ENCODE data around the gene GNAZ. TPM values are rescaled to one million over a fixed set of nuclear protein-coding genes. Genes with fewer than 3 reads are reported as not detected.

GNAZ gene
- total and polyA plus RNA-seq, 7 donors: under 0.01 to 27.6 (median 22.8) TPM

GRCh38 chr22:23159291-23159630 lies 88.9 kb downstream of the GNAZ start:
- Histone ChIP-seq H3K36me3 (peaks cover 0 to 35% (median 0%) of the 10 kb centered on the region in 4 donors), H3K9me3 (no peaks in the 10 kb centered on the region), H3K27ac (no peak overlapping the region), H3K27me3 (no peaks in the 10 kb centered on the region), H3K4me1 (peaks cover 0 to 14% (median 6%) of the 10 kb centered on the region in 4 donors), H3K4me3 (no peak overlapping the region)
- no peak for TF ChIP-seq POLR2A (IDR thresholded peaks at IDR 0.05)
- TF ChIP-seq EP300 (IDR thresholded peaks at IDR 0.05): no peak
- TF ChIP-seq POLR2AphosphoS5 (IDR thresholded peaks at IDR 0.05): no peak
- TF ChIP-seq, protein P1, sequence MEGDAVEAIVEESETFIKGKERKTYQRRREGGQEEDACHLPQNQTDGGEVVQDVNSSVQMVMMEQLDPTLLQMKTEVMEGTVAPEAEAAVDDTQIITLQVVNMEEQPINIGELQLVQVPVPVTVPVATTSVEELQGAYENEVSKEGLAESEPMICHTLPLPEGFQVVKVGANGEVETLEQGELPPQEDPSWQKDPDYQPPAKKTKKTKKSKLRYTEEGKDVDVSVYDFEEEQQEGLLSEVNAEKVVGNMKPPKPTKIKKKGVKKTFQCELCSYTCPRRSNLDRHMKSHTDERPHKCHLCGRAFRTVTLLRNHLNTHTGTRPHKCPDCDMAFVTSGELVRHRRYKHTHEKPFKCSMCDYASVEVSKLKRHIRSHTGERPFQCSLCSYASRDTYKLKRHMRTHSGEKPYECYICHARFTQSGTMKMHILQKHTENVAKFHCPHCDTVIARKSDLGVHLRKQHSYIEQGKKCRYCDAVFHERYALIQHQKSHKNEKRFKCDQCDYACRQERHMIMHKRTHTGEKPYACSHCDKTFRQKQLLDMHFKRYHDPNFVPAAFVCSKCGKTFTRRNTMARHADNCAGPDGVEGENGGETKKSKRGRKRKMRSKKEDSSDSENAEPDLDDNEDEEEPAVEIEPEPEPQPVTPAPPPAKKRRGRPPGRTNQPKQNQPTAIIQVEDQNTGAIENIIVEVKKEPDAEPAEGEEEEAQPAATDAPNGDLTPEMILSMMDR (IDR thresholded peaks at IDR 0.05): no peak
- DNase-seq: no peak
- 90 to 91% methylated on average over 6 of the region's 6 CpGs for WGBS, 2 donors
- intact Hi-C loops (cut with DNase I): no loop called here

DNA sequence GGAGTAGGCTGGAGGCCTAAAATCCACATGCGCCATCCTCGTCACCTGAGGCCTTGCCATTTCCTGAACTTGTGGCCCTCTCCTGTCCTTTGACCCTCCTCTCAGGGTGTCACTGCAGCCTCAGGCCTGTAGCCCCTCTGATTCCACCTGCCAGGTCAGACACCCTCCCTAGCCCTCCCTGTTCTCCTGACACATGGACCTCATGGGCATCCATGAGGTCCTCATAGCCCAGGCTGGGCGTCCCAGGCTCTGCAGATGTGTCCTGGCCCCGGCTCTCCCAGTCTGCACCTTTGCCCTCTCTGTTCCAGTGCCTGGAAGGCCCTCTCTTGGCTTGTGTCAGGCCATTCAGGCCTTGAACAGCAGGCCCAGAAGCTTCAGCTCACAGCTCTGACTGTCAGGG lies 90.7 kb downstream of the GNAZ start:
- Histone ChIP-seq H3K27ac (no peak overlapping the region), H3K27me3 (no peaks in the 10 kb centered on the region), H3K4me3 (no peak overlapping the region), H3K4me1 (peaks cover 0 to 18% (median 6%) of the 10 kb centered on the region in 4 donors), H3K9me3 (no peaks in the 10 kb centered on the region), H3K36me3 (peaks cover 0 to 26% (median 0%) of the 10 kb centered on the region in 4 donors)
- TF ChIP-seq POLR2AphosphoS5 (IDR thresholded peaks at IDR 0.05) (no peak), POLR2A (IDR thresholded peaks at IDR 0.05) (no peak), EP300 (IDR thresholded peaks at IDR 0.05) (no peak)
- TF ChIP-seq, protein P1 (IDR thresholded peaks at IDR 0.05): no peak
- 89 to 93% methylated on average over 4 of the region's 4 CpGs for WGBS, 2 donors
- intact Hi-C loops (cut with DNase I): no loop called here
- DNase-seq: no peak

- 91 to 93% methylated on average over 13 of the region's 13 CpGs for WGBS, 2 donors
- peaks cover 0 to 18% (median 6%) of the 10 kb centered on the region in 4 donors for H3K4me1 ChIP-seq
- intact Hi-C loops (cut with DNase I): no loop called here
Measured at GRCh38 chr22:23161574-23161973, 91.3 kb downstream of the GNAZ start.

DNA sequence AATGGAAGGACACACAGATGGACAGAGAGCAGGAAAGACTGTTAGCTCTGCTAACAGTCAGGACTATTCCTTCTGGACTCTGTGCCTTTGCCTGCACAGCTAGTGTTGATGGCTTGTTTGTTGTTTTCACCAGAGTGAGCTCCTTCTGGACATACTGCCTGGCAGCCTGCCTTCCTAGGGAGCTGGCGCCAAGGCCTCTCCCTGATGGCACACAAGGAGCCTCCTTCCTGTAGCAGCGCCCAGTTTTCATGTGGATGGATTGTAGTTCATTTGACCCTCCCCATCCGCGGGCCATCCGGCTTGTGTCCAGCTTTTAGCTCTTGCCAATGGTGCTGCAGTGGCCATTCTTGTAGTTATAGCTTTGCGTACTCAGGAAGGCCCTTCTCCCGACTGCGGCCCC lies 93.3 kb downstream of the GNAZ start:
- Histone ChIP-seq H3K4me1 (peaks cover 0 to 18% (median 6%) of the 10 kb centered on the region in 4 donors), H3K36me3 (peaks cover 0 to 19% (median 0%) of the 10 kb centered on the region in 4 donors), H3K27me3 (no peaks in the 10 kb centered on the region), H3K4me3 (no peak overlapping the region), H3K27ac (peak overlapping the region in 3 of 4 donors; percentile 53 to 69 (median 55)), H3K9me3 (no peaks in the 10 kb centered on the region)
- intact Hi-C loops (cut with DNase I): no loop called here
- 36 to 72% methylated on average over 8 of the region's 8 CpGs for WGBS, 2 donors
- TF ChIP-seq, protein P1 (IDR thresholded peaks at IDR 0.05): no peak
- no peak for TF ChIP-seq POLR2A (IDR thresholded peaks at IDR 0.05)
- TF ChIP-seq POLR2AphosphoS5 (IDR thresholded peaks at IDR 0.05): peak in 1 of 4 donors; percentile 16
- TF ChIP-seq EP300 (IDR thresholded peaks at IDR 0.05): no peak
- DNase-seq: peak; percentile 89

More at GRCh38 chr22:23161574-23161973, 91.3 kb downstream of the GNAZ start:
- H3K36me3 ChIP-seq: peaks cover 0 to 24% (median 0%) of the 10 kb centered on the region in 4 donors
- H3K9me3 ChIP-seq: no peaks in the 10 kb centered on the region
- no peaks in the 10 kb centered on the region for H3K27me3 ChIP-seq
- no peak overlapping the region for H3K27ac ChIP-seq
- TF ChIP-seq POLR2AphosphoS5 (IDR thresholded peaks at IDR 0.05) (no peak), POLR2A (IDR thresholded peaks at IDR 0.05) (no peak), EP300 (IDR thresholded peaks at IDR 0.05) (no peak)
- TF ChIP-seq, protein P1 (IDR thresholded peaks at IDR 0.05): no peak
- no peak for DNase-seq
- no peak overlapping the region for H3K4me3 ChIP-seq

DNA sequence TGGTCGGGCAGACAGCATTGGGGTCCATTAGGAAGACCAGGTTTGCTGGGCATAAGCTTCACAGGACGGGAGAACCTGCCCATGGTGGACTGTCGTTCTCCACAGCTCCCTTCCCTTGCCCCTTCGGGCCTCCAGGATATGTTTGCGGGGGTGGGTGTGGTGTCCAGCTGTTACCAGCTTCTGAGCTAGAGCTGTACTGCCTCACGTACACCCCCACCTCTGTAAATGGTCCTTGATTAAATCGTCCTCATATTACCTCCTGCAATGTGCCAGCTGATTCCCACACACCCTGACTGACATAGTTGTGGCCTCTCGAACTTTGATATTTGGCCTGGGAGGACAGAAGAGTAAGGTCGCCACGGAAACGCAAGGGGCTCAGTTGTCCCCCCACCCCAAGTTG lies 93.8 kb downstream of the GNAZ start:
- no peak for TF ChIP-seq POLR2AphosphoS5 (IDR thresholded peaks at IDR 0.05)
- TF ChIP-seq, protein P1 (IDR thresholded peaks at IDR 0.05): no peak
- TF ChIP-seq EP300 (IDR thresholded peaks at IDR 0.05): no peak
- TF ChIP-seq POLR2A (IDR thresholded peaks at IDR 0.05): no peak
- H3K36me3 ChIP-seq: peaks cover 0 to 15% (median 0%) of the 10 kb centered on the region in 4 donors
- no peak overlapping the region for H3K4me3 ChIP-seq
- H3K4me1 ChIP-seq: peaks cover 0 to 18% (median 6%) of the 10 kb centered on the region in 4 donors
- 37 to 71% methylated on average over 11 of the region's 11 CpGs for WGBS, 2 donors
- H3K27me3 ChIP-seq: no peaks in the 10 kb centered on the region
- H3K9me3 ChIP-seq: no peaks in the 10 kb centered on the region
- DNase-seq: no peak
- H3K27ac ChIP-seq: peak overlapping the region in 3 of 4 donors; percentile 38 to 69 (median 55)
- intact Hi-C loops (cut with DNase I): no loop called here
